GM19193 (cell line): ENCODE measurements around the gene HOXB6.

Experiments used
- POLR2A ChIP-seq: IDR thresholded peaks from 4 replicates; pipeline ENCODE4 v1.6.1; 2011; ENCODE audit not compliant: insufficient read depth, insufficient read length; ENCODE audit errors: extremely low read depth

HOXB6 gene

GRCh38 chr17:48559840-48560817, 44.7 kb downstream of the HOXB6 start:
- no peak for TF ChIP-seq POLR2A

DNA sequence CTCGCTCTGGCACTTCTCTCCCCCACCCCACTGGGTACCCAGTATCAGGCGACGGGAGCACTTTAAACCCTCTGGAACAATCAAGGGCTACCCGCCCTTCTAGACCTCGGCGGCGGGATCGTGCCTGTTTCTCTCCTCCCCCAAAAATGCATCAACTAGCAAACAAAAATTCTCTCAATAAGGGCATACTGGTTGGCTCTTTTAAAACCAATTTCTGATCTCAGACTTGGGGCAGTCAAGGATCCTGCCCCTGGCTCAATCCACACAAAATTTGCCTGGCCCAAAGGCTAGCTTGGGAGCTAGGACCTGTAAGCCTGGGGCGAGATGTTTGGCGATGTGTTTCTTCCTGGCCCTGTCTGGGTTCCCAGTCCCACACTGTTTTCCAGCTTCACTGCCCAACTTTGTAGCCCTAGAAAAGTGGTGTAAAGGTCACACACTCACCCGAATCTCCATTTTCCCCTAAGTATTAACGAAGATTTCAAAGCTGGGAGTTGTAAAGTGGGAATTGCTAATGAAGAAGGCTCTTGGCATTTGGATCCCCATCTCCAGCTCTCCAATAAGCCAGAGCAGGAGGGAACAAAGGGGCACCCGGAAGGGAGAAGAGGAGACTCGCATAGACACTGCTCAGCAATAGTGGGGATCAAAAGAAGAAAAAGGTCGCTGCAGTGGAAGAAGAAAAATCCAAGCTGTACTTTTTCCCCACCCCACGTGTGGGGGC, 45.5 kb downstream of the HOXB6 start:
- no peak for TF ChIP-seq POLR2A

DNA sequence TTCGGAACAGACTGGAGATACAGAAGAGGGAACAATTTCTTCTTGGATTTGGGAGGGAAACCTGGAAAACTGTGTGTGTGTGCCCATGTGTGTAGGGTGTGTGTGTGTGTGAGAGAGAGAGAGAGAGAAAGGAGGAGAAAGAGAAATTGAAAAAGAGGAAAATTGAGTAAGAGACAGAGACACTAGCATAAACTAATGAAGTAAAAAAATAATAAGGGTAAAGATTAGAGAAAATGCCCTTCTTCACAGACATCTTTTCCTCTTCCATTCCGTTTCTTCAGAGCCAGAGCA, 46.0 kb downstream of the HOXB6 start:
- no peak for TF ChIP-seq POLR2A

DNA sequence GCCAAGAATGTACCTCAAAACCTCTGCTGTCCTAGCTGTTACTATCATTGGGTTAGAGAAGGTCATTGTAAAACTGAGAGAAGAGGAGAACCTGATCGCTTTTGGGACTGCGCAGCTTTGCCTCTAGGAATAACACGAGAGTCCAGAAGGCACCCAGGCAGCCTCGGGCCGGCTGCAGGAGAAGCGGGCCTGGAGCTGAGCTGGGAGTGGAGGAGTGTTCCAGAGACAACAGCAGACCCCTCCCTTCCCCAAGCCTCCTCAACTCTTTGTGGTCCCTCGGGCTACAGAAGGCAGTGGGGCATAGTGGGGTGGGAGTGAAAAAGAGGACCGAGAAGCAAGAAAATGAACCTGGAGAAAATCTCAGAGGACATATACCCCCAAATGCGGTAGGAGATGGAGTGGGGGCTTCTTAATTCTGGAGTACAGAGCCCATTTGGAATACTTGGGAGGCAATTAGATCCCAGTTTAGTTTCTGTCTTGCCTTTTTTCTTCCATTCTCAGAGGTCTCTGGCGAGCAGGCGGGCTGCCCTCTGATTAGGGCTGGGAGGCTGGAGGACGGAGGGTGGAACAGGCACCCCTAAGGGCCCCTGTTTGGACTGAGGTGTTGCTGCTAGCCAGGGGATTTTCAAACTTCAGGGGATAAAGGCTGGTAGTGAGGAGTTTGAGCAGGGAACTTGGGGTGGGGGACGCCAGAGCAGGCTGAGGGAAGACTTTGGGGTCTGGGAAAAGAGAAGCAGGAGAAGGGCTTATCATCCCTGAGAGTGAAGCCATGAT, 46.5 kb downstream of the HOXB6 start:
- no peak for TF ChIP-seq POLR2A

DNA sequence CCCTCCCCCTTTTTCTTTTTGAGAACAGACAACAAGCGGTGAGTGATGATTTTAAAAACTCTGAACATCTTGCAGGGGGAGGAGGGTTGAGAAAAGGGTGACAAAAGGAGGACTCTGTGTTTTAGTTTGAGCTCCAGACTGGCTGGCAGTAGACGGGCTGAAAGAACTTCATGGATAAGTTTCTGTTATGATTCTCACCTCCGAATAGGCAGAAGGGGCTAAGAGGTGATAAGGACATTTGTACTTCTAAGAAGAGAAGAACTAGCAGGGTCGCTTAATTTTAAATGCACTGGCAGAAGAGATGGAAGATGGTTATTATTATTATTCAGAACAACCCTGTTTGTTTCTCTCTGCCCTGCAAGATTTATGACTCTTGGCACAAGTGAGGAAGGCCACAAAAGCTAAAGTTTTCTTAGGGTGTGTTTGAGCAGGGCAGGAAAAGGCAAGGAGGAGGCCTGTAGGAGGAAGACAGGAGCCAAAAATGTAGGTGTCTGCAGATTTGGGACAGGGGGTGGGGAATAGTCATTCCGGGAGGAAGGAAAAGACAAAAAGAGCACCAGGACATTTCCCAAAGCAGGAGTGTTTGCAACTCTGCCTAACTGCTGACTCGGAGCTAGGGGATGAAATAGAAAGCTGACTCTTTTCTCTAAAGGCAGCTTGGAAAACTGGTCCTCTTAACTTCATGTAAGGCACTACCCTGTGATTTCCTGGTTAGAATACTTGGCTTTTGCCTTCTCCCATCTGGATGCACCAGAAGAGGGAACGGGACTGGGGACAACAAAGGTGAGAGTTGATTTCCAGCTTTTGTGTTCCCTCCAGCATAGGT, 48.0 kb downstream of the HOXB6 start:
- TF ChIP-seq POLR2A, result no peak

DNA sequence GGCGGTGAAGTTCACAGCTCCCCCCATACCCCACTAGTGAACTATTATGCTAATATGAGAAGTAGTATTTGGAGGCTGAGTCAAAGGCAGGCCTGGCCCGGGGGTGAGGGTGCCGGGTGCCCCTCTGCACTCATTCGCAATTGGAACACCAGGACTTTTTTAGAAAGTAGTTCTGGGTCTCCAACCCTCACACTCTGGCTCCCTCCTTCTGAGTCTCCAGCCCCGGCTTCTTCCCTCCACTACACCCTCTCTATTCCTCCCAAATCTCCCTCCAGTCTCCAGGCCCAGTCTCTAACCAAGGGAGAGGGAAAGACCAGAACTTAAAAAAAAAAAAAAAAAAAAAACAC, 48.6 kb downstream of the HOXB6 start:
- TF ChIP-seq POLR2A, result no peak

DNA sequence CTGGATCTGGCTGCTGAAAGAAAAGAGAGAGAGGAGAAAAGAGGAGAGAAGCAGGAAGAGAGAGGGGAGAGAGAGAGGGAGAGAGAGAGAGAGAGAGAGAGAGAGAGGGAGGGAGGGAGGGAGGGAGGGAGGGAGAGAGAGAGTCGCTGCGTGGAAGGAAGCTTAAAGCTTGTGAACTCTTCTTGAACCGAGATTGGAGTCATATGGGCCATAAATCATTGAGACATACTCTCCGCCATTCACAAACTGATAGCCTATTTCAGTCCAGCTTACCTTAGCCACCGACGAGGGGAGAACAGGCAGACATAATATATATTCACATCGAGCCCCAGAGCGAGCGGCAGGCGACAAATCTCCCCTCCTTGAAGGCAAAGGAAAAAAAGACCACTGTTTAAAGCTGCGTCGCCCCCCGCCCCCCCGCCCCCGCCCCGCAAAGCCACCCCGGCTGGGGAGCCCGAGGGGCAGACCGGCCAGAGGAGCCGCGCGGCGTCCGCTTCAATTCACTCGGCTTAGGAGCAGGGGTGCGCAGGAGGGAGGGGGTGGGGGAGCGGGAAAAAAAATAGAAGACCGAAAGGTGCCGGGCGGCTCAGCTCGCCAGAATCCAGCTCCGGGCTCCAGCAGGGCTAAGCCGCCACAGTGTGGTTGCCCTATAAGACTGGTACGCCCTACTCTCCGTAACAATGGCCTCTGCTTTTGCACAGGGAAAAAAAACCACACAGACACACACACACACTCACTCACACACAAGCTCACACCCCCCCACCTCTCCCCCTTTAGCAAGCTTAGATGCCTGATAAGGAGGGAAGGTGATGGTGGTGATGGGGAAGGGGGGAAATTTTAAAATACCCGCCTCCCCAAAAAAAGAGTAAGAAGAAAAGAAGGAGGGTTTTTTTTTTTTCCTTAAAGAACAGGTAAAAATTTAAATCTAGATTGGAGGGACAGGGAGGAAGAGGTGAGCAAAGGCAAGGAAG, 49.2 kb downstream of the HOXB6 start:
- TF ChIP-seq POLR2A, result no peak

GRCh38 chr17:48554412-48555257, 50.2 kb downstream of the HOXB6 start:
- TF ChIP-seq POLR2A, result no peak

DNA sequence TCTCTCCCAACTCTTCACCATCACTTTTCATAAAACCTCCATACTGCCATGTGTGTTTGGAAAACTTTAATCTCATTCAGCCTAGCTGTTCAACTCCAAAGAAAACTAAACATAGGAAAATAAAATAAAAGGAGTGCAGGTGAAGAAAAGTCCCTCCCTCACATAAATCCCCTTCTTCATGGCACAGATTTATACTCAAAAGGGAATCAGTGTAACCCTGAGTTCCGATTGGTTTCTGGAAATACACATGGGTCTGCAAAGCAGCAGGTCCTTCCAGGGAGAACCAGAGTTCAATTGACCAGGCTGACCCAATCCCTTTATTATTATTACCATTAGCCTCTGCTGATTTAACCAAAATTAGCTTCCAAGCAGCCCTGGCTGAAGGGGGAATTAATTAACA, 51.0 kb downstream of the HOXB6 start:
- TF ChIP-seq POLR2A, result no peak

DNA sequence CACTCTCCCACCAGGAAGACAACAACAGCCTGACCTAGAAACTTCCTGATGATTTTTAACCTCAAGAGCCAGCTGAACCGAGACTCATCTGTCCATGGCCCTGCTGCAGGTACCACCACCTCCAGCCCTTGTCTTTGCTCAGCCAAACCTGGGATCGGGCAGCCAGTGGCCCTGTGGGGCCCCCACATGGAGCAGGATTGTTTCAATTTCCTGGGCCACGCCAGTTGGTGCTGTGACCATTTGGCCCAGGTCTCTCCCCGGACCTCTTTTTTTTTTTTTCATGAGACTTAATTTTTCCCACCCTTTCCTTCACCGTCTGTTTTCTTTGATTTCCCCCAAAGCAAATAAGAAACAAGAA, 51.6 kb downstream of the HOXB6 start:
- TF ChIP-seq POLR2A, result no peak

GRCh38 chr17:48552466-48553189, 52.2 kb downstream of the HOXB6 start:
- no peak for TF ChIP-seq POLR2A
